ENCODE results near the gene ZNF212.
"Not testable (repeated sequence)": the region's sequence is repeated elsewhere in the genome, so short reads cannot be mapped to it uniquely, and the experiment has no call there.

ZNF212 gene

DNA sequence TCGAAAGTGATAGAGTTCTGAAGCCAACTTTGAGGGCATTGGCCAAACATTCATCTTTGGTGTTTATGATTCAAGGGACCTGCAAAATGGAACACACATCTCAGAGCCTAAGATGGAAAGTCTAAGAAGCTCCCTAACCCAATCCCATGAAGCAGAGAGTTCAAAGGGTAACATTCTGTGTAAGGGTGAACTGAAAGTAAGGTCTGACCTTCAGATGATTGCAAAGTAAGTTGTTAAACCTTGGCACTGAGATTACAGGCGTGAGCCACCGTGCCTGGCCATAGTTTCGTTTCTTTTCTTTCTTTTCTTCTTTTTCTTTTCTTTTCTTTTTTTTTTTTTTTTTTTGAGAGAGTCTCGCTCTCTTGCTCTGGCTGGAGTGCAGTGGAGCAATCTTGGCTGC, 2.2 kb downstream of the ZNF212 start:
- CTCF ChIA-PET: interaction anchor here (1.4 to 4.4 kb wide), 5 partner anchors 7 to 32 kb away, joined by 4 to 20 read pairs (median 13); partner anchors contain the start of gene ZNF783

DNA sequence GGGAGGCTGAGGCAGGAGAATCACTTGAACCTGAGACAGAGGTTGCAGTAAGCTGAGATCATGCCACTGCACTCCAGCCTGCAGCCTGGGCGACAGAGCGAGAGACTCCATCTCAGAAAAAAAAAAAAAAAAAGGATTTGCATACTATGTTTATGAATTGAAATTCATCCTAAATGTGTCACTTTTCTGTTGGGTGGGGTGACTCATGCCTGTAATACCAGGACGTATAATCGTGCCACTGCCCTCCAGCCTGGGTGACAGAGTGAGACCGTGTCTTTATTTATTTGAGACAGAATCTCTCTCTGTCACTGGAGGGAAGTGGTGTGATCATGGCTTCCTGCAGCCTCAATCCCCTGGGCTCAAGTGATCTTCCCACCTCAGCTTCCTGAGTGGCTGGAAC, 5.8 kb downstream of the ZNF212 start:
- TF ChIP-seq, protein P1, sequence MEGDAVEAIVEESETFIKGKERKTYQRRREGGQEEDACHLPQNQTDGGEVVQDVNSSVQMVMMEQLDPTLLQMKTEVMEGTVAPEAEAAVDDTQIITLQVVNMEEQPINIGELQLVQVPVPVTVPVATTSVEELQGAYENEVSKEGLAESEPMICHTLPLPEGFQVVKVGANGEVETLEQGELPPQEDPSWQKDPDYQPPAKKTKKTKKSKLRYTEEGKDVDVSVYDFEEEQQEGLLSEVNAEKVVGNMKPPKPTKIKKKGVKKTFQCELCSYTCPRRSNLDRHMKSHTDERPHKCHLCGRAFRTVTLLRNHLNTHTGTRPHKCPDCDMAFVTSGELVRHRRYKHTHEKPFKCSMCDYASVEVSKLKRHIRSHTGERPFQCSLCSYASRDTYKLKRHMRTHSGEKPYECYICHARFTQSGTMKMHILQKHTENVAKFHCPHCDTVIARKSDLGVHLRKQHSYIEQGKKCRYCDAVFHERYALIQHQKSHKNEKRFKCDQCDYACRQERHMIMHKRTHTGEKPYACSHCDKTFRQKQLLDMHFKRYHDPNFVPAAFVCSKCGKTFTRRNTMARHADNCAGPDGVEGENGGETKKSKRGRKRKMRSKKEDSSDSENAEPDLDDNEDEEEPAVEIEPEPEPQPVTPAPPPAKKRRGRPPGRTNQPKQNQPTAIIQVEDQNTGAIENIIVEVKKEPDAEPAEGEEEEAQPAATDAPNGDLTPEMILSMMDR (IDR thresholded peaks at IDR 0.05; ENCODE audit: insufficient read depth, low read length, missing control alignments): no peak
- H3K4me3 ChIP-seq (ENCODE audit: low read depth, low read length): no peak overlapping the region
- no peak for DNase-seq (ENCODE audit: low read depth, low spot score)
- ChIA-PET CTCF (interaction anchor here (1.3 kb wide), 1 partner anchor 16 kb away, joined by 11 read pairs; the partner anchor contains the start of gene ZNF783), POLR2A (no interaction called here)

More for the DNA sequence above, 2.2 kb downstream of the ZNF212 start:
- no peak overlapping the region for H3K4me3 ChIP-seq (ENCODE audit: low read depth, low read length)
- DNase-seq (ENCODE audit: low read depth, low spot score): no peak
- POLR2A ChIA-PET: no interaction called here
- TF ChIP-seq, protein P1 (IDR thresholded peaks at IDR 0.05; ENCODE audit: insufficient read depth, low read length, missing control alignments): no peak

GRCh38 chr7:149245744-149246143, 6.3 kb downstream of the ZNF212 start:
- ChIA-PET CTCF (interaction anchor here (1.3 kb wide), 1 partner anchor 16 kb away, joined by 11 read pairs; the partner anchor contains the start of gene ZNF783), POLR2A (no interaction called here)
- TF ChIP-seq, protein P1 (IDR thresholded peaks at IDR 0.05; ENCODE audit: insufficient read depth, low read length, missing control alignments): no peak
- no peak overlapping the region for H3K4me3 ChIP-seq (ENCODE audit: low read depth, low read length)
- DNase-seq (ENCODE audit: low read depth, low spot score): no peak

DNA sequence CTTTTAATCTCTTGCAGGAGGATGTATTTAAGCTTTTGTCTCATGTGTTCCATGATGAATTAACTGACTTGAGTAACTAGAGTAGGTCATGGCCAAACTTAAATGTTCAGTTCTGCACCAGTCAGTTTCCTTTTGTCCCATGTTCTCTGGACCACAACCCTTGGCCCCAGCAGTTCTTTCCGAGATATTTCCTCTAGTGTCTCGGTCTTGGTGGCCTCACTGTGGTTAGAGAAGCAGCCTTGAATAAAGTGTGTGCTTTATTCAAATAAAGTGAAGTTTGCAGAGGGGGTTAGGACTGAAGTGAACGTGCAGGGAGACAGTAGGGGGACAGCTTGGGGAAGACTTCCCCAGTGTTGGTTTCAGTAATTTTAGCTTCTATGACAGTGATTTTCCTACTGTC, 9.3 kb downstream of the ZNF212 start:
- POLR2A ChIA-PET: interaction anchor here (1.0 kb wide), 1 partner anchor 13 kb away, joined by 5 read pairs; the partner anchor contains the start of gene ZNF783
- DNase-seq (ENCODE audit: low read depth, low spot score): no peak
- TF ChIP-seq, protein P1 (IDR thresholded peaks at IDR 0.05; ENCODE audit: insufficient read depth, low read length, missing control alignments): no peak
- H3K4me3 ChIP-seq (ENCODE audit: low read depth, low read length): no peak overlapping the region
- CTCF ChIA-PET: interaction anchor here (1.2 to 5.0 kb wide), 4 partner anchors 8 to 13 kb away, joined by 4 to 40 read pairs (median 8); partner anchors contain the start of genes ZNF212 and ZNF783

- CTCF ChIA-PET: interaction anchor here (1.2 to 5.0 kb wide), 3 partner anchors 10 to 16 kb away, joined by 3 to 40 read pairs (median 13); partner anchors contain the start of genes ZNF212 and ZNF783
- POLR2A ChIA-PET; DNase-seq (ENCODE audit: low read depth, low spot score); H3K4me3 ChIP-seq (ENCODE audit: low read depth, low read length): not testable (repeated sequence)
Measured at GRCh38 chr7:149250151-149250550, 10.7 kb downstream of the ZNF212 start.

DNA sequence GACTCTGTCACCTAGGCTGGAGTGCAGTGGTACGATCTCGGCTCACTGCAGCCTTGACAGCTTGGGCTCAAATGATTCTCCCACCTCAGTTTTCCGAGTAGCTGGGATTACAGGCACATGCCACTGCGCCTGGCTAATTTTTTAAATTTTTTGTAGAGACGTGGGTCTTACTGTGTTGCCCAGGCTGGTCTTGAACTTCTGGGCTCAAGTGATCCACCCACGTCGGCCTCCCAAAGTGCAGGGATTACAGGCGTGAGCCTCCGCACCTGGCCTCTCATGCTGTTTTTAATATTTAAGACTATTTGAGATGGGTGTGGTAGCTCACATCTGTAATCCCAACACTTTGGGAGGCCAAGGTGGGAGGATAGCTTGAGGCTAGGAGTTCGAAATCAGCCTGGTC, 12.1 kb downstream of the ZNF212 start:
- DNase-seq (ENCODE audit: low read depth, low spot score); POLR2A ChIA-PET; H3K4me3 ChIP-seq (ENCODE audit: low read depth, low read length): not testable (repeated sequence)
- CTCF ChIA-PET: interaction anchor here (2.4 to 5.0 kb wide), 3 partner anchors 10 to 11 kb away, joined by 15 to 40 read pairs (median 30); partner anchors contain the start of gene ZNF783

DNA sequence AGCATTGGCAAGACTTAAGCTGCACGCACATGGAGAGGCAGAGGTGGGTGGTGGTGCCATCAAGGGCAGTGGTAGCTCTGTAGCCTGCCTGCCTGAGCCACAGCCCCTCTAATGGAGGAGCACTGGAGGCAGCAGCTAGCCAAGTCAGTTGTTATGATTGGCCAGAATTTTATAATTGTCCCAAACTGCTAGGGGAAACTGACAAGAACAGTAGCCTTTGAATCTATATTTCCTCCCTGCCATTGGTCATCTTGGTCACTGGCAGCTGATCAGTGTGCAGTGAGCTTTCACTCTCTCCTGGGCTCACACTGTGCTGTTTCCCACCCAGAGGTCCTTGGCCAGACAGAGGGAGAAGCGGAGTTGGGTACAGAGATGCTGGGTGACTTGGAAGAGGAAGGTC, 12.9 kb downstream of the ZNF212 start:
- POLR2A ChIA-PET: interaction anchor here (1.3 kb wide), 1 partner anchor 9 kb away, joined by 4 read pairs; the partner anchor contains the start of gene ZNF783
- TF ChIP-seq, protein P1 (IDR thresholded peaks at IDR 0.05; ENCODE audit: insufficient read depth, low read length, missing control alignments): no peak
- H3K4me3 ChIP-seq (ENCODE audit: low read depth, low read length): no peak overlapping the region
- DNase-seq (ENCODE audit: low read depth, low spot score): no peak
- CTCF ChIA-PET: interaction anchor here (1.4 to 3.0 kb wide), 4 partner anchors 10 to 15 kb away, joined by 4 to 30 read pairs (median 10); partner anchors contain the start of gene ZNF783
